GM19452 (cell line): ENCODE measurements around the gene ZNF284.
A peak's percentile ranks its signal among the peaks of the same experiment; 100 is the strongest.
"Not testable (repeated sequence)": the region's sequence is repeated elsewhere in the genome, so short reads cannot be mapped to it uniquely, and the experiment has no call there.

Experiments
- ATAC-seq: cut with Tn5 transposase; IDR thresholded peaks from one replicate; pipeline ENCODE4 v1.9.1; 2021; ENCODE audit not compliant: unreplicated experiment

The ZNF284 gene

DNA sequence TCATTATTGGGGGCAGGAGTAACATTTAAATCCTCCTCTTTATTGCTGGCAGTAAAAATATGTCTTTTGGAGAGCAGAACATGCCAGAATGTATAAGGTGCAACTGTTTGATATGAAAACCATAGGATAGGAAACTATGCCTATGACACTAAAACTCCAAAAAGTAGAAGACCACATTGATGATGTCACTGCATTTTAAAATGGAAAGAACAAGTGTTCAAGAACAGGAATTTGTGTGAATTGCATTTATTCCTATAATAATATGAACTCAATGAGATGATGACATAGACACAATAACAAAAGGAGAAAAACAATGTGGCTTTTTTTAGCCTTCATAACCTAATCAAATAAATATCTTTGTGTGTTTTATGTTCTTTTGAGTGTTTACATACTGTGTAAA lies 37.5 kb downstream of the ZNF284 start:
- ATAC-seq: no peak

GRCh38 chr19:44111910-44112463 lies 40.0 kb downstream of the ZNF284 start:
- no peak for ATAC-seq

DNA sequence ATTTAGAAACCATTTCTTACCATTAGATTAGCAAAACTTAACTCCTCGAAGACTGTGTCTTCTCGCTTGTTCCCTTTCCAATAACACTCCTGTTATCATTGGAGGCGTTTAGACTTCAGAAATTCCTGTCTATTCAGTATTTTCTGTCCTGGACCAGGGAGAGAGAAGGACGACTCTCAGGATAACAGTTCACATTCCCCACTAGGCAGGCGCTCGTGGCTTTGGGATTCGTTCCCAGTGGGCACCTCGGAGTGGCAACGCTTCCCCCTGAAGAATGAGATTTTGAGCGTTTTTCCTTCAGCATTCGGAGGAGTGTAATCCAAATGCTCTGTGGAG lies 40.8 kb downstream of the ZNF284 start:
- peak; percentile 9 for ATAC-seq

DNA sequence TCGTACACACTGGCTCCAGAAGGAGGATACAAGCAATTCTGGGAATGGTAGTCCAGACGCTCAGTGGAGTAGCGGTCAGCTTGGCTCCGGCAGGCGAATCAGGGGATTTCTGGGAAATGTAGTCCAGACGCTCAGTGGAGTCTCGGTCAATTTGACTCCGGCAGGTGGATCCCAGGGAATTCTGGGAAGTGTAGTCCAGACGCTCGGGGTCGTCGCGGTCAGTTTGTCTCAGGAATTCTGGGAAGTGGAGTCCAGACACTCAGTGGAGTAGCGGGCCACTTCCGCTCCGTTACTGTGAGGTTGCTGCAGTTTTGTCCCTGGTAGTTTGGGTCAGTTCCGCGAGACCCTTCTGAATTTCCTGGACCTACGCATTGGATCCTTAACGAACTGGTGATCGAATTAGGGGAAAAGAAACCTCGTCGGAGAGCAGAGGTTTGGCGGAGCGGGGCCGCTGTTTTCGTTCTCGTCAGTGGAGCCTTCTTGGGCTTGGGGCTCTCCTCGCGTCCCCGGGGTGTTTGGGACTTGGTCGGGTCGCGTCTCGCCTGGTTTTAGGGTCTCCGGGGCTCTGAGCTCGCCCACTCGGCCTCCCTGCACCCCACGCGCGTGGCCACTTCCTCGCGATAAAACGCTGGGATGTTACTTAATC lies 41.3 kb downstream of the ZNF284 start, which contains the start of gene ZNF225:
Gene ZNF225 (plus strand): TSS at position 262 of the 646 bp plus-strand sequence. CDS start 2,429 bp downstream, outside the sequence.
- ATAC-seq: peak; percentile 90

DNA sequence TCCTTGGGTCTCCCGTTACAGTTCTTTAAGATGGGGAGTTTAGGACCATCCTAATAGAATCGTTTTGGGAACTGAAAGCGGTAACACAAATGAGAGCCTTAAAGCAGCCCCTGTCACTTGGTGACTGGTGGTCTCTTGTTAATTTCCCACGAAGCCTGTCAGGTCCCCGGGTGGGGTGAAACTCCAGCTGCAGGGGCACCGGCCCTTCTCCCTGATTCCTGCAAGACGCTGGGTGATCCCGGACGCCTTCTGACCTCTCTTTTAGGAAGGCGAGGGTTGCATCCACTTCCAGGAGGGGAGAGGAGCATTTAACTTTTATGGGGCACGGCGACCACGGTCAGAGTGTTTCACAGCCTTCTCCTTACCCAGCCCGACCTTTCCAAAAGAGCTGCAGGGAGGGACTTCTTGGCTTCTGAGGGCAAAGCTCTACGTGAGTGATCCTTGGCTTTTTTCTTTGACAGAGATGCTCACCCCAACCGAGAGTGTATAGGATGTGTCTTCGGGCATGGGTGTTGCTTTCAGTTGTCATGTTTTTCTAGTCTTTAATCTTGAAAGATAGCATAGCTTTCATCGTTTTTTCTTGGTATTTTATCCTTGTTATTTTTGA lies 41.9 kb downstream of the ZNF284 start:
- peak; percentile 8 for ATAC-seq

DNA sequence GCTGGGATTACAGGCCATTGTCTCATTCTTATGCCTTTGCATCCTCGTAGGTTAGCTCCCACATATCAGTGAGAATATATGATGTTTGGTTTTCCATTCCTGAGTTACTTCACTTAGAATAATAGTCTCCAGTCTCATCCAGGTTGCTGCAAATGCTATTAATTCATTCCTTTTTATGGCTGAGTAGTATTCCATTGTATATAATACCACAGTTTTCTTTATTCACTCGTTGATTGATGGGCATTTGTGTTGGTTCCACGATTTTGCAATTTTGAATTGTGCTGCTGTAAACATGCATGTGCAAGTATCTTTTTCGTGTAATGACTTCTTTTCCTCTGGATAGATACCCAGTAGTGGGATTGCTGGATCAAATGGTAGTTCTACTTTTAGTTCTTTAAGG lies 49.2 kb downstream of the ZNF284 start:
- ATAC-seq: not testable (repeated sequence)

GRCh38 chr19:44131955-44132354 lies 60.0 kb downstream of the ZNF284 start:
- ATAC-seq: no peak
